Stimulated activated CD8-positive, alpha-beta memory T cell treated with anti-CD3 and anti-CD28 coated beads, Interleukin-15, amount 100 ng/mL, for 4 hours (primary cell): ENCODE data around the gene GNAI1.
"Not testable (repeated sequence)": the region's sequence is repeated elsewhere in the genome, so short reads cannot be mapped to it uniquely, and the experiment has no call there.

ENCODE experiments used
- DNase-seq, 2 donors: peaks; one replicate each; pipeline ENCODE4 v3.0.0-alpha.2; 2020; ENCODE audit warnings: low read depth in 2 of 2

The GNAI1 gene

DNA sequence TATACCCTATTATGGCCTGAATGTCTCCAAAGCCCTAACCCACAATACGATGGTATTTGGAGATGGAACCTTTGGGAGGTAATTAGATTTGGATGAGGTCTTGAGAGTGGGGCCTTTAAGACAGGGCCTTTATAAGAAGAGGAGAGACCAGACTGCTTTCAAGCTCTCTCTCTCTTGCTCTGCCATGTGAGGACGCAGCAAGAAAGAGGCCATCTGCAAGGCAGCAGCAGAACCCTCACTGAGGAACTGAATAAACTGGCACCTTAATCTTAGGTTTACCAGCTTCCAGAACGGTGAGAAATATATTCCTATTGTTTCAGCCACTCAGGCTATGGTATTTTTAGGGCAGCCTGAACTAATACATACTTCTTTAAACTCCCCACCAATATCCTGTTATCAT lies 2.0 kb upstream of the GNAI1 start:
- DNase-seq: no peak

DNA sequence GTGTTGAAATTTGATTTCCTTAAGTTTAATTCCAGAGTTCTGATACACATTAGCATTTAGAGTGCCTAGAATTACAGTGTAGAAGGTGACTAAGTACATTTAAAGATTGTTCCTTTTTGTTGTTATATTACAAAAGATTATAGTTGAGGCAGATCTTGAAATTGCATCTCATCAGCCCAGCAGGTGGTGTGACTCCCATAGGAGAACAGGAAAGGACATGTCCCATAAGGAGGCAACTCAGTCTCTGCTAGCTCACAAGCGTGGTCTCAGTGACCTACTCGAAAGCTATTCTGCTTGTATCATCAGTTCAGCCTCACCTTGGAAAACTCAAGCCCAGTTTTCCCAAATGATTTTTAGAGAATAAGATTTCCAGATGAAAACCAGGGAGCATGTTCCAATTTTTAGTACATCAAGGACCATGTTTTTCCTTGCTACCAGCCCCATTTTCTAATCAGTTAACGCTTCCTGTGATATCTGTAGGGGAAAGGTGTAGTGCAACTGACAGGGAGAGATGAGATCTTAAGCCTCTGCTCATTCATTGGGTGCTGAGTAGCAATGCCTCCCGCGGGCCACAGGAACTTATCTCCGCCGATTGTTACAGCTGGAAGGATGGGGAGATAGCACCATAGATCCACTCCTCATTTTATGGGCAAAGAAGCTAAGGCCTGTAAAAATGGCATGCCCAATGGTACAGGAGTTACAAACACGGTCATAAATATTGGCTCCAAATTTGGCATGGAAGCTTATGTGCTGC lies 1.1 kb upstream of the GNAI1 start:
- DNase-seq: no peak

DNA sequence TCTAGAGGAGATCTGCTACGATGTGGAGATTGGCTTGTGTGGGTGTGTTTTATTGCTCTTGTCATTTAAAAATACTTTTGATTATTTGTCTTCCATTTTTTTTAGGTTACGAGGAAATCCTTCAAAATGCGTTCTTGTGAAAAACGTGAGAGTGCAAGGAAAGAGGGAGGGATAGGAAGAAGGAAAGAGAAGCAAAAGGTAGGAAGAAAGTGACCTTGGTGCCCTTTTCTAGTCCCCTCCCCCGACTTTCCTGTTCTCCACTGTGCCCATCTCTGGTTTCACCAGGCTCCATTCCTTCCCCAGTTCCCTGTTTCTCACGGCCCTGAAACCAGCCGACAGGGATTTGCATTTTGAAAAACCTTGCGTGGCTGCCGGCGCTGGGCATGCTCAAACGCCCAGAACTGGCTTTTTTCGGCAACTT lies 506 bp upstream of the GNAI1 start:
- DNase-seq: no peak

DNA sequence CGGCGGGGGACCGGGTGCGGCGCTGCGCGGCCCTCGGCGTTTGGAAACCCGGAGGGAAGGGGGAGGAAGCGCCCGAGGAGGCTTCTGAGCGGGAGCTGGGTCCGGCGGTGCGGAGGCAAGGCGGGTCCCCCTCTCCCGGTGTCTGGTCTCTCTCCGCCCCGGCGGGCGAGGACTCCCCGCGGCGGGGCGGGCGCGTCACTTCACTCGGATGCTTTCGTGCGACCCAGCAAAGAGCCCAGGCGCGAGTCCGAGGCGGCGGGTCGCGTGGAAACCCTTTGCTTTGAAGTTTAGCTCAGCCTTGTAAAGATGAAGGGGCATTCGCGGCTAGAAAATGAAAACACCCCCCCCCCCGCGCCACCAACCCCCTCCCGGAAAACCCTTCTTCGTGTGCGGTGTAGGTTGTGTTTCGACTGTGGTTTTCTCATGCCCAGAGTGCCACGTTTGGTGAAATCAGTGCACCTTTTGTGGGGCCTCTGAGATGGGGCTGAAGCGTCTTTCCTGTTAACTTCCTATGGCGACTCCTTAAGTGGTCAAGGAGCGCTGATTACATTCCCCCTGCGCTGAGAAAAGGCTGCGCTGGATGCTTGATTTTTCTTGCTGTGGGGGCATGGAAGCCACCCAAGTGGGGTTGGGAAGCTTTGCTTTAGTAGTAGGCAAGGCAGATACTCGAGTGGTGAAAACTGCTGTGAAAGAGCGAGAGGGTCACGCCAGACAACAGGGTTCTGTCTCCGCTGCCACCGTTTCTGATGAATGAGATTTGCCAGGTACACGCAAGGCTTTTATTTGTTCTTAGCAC lies 876 bp downstream of the GNAI1 start:
- DNase-seq: no peak

DNA sequence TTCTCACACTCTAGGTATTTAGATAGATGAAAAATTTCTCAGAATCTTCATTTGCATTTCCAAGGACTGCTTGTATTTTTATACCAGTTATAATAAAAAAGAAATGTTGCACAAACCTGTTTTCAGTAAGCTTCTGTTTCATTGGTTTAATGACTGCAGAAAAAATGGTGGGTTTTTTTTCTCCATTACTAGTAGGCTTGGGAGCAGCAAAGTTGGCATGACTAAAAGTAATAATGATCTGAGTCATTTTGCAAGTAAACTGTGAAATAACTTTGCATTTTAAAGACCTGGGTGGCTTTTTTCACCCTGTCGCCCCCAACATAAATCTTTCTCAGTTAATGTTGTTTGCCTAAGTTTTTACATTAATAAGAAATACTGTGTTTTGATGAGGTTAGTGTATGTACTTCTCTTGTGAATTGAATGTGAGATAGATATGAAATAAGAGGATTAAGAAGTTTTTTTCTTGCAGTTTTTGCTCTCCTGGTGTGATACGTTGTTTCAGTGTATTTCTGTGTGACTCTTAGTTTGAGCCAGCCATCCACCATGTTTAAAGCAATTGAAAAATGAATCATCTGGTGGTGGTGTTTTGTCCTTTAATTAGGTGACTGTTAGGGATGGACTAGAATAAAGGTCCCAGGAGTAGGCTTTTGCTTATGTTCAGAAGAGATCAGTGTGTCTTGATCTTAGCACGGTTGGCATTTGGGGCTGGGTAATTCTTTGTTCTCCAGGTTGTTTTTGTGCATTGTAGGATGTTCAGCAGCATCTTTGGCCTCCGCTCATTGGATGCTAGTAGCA lies 1.8 kb downstream of the GNAI1 start:
- DNase-seq: no peak

DNA sequence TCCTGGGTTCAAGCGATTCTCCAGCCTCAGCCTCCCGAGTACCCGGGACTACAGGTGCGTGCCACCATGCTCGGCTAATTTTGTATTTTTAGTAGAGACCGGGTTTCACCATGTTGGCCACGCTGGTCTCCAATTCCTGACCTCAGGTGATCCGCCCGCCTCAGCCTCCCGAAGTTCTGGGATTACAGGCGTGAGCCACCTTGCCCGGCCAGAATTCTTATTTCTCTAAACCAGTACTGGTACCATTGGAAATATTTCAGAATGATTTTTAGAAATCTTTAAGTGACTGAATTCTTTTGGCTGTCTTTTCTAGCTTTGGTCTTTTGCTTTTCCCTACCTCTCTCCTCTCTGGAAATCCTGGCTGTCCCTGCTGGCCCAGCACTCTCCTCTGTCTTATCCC lies 2.8 kb downstream of the GNAI1 start:
- no peak for DNase-seq

DNA sequence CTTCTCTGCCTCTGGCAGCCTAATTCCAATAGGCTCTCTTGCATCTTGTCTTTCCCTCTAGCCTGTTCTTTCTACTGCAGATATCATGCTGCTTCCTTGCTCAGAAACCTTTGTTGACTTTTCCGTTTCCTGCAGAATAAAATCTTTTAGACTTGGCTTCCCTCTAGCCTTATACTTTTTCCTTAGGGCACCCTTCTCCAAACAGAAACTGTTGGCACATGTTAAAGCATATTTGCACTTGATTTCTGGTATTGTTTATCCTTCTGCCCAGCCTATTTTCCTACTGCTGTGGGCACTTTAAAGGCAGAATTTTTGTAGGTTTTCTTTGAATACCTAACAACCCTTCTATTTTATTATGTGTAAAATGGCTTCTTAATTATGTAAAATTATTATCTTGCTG lies 4.6 kb downstream of the GNAI1 start:
- no peak for DNase-seq

DNA sequence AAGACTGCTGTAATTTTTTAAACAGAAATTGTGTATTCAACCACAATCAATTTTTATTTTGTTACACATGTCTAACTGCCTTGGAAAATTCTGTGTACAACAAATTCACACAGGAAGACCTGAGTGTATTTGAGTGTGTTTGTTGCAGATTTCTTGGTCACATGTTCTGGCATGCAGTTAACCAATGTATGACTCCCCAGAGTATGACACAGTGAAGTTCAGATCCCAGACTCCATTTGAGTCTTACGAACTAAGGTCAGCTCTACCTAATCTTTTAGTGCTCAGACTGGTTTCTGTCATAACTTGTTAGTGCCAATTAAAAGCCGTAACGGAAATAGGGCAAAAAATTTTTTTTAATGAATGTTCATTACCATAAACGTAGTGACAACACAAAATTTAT lies 5.8 kb downstream of the GNAI1 start:
- DNase-seq: no peak

DNA sequence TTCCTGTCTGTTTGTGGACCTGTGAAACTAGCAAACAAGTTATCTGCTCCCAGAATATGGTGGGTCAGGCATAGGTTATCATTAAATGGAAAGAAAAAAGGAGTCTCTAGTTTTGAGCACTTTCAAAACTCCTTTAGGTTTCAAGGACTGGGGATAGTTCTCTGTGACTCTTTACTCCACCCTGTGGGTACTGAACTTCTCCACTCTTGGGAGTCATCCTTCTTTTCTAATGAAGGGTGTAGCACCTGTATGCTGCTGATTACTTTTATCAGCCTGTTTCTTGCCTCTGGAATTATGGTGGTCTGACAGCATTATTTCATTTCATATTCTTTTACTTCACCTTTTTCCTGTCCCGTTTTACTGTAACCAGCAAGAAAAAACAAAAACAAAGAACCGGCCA lies 6.7 kb downstream of the GNAI1 start:
- DNase-seq: no peak

DNA sequence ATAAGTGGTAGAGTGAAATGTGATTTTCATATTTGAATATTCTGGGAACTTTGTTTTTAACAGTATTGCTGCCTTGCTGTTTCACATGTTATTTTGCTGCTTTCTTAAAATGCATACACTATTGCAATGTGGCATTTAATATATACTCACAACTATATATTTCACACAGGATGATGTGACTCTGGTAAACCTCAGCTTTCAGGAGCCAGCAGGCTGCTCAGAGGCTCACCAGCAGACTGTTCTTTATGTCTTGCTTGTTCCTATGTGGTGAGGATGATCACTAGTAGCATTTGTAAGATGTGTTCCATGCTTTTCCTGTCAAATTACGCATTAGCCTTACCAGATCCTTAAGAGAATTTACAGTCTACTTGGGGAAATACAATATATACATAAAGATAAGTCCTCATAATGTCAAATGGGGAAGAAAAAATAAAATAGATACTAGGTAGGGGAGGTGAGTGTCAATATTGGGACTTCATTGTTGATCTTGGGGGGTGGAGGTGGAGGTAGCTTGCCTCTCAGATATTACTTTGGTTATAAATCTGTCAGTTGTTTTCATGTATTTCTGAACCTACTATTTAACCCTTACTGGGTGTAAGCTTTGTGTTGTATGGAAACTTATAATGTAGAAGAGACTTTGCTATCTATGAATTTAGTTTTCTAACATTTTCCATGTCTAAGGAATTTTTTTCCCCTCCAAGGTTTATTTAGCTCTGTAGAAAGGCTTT lies 8.4 kb downstream of the GNAI1 start:
- no peak for DNase-seq

DNA sequence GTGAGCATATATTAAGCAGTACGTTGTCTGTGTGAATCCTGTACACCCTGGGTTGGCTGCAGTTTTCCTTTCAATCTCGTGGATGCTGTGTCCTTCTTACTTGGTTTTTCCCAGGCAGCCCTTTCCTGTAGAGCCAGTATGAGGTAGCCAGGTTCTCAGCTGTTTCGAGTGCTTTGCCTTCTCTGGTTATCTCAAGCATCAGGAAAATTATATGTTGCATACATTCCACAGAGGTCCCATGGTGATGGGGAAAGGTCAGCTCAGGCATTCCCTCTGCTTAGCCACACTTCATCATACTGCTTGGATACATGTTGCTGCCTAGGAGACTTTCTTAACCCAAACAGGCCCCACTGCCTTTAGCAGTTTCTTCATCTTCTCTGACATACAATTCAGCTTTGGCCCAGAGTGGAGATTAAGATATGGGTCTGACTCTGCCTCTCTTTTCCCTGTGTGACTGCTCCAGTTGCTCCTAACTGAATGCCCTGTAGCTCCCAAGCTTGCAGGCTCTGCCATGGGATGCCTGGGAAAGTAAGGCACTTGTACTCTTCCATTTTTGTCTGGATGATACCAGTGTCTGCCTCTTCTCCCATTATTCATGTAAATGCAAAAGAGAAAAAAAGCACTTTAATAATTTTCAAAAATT lies 11.3 kb downstream of the GNAI1 start:
- DNase-seq: no peak

DNA sequence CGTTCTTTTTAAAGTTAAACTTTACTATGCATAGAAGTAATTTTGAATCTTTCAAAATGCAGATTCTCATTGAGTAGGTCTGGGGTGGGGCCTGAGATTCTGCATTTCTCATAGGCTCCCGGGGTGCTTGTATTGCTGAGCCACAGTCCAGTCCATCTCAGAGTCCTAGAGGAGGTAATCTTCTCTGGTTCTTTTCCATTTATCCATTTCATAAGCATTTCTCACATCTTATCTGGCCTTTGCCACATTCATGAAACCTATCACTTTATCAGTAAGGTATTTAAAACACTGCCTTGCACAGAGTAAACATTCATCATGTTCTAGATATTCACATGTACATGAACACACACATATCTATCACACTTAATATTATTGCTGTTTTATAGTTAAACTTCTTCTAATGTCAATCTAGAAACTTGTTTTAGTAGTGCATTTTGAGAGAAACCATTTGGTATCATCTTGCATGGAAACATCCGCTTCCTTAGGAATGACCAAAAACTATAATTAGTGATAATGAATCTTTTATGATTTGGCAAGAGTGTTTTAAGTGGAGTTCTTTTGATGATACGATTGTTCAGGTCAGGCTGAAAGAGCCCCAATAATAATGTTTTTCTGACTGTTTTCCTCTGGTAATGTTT lies 12.0 kb downstream of the GNAI1 start:
- no peak for DNase-seq

DNA sequence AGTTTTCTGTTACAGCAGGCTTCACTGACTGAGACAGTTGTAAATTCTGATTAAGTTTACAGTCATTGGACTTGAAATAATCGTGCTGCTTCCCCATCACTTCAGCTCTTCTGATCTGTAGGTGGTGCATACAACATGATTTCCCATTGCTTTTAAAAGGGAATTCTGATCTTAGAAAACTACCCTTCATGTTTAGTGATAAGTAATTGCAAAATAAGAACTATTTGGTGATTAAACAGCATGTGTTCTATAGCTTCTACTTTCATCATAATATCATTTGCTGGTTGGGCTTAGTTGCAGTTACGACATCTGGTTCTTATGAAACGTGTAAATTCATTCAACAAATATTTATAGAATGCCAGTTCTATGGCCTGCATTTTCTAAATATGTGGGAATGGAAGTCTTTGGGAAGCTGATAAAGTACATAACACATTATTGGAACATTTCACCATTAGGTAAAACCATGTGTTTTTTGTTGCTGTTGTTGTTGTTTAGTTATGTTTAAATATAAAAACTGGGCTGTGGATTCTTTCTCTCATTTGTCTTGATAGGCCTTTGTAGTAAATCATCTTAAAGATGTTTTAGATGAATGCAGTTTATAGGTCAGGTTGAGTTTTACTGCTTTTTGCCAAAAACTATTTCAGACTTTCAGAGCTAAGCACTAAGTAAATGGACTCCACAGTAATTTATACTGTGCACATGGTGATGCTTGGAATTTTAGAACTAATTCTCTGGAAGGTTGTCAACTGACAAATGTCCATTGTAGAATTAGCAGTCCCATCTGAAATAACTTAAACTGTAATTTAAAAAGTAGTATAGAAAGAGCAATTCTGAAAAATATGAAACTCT lies 13.1 kb downstream of the GNAI1 start:
- no peak for DNase-seq

DNA sequence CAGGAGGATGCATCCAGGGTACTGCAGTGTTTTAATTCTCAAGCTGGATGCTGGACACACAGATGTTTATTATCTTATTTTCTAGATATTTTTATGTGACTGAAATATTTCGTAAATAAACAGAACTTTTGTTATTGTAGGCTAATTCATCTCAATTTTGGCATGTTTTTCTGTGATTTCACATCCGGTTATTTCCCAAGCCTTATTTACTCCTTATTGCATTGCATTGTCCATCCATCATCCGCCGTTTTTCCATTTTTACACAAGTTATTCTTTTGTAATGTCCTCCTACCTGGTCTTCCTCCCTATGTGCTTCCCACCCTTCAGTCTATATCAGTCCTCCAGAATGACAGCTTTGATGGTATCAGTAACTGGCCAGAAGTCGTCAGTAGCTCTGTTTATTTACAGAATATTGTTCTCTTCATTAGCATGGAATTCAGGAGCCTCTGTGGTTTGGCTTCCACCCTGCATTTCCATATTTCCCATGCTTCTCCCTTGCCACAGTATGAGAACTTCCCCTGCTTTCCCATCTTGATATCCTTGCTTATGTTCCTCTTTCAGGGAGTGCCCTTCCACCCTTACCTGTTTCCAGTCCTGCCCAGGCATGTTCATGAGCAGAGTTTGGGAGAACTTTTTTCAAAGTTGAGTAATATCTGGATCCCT lies 16.1 kb downstream of the GNAI1 start:
- no peak for DNase-seq

DNA sequence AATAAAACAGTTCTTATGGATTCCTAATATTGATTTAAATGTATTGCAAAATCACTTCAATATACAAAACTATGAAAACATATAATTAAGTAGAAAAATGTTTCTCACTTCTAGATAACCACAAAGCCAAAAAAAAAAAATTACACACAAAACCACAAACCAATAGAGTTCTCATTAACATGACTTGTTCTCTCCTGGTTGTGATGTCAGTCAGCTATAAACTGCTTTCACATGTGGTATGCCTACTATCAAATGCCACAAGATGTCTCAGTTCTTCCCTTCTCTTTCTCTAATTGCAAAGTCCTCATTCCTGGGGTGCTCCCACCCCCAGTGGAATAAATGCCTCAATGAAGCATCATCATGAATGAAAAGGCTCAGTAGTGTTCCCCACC lies 16.6 kb downstream of the GNAI1 start:
- DNase-seq: no peak

DNA sequence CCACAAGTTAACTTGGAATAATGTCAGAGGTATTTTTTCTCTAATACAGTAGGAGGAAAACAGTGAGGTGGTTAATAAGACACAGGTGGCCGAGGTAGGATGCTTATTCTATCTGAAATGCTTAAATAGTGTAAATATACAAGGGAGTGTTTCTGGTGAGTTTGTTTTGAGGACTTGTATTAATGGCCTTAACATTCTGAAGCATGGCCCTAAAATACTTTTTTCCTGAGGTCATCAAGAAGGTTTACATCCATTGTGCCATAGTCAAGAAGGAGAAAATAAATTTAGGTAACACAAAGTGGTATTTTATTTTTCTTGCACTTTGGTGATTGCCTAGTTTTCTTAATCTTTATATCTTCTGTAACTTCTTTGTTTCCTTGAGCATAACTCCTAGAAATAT lies 18.8 kb downstream of the GNAI1 start:
- DNase-seq: no peak

DNA sequence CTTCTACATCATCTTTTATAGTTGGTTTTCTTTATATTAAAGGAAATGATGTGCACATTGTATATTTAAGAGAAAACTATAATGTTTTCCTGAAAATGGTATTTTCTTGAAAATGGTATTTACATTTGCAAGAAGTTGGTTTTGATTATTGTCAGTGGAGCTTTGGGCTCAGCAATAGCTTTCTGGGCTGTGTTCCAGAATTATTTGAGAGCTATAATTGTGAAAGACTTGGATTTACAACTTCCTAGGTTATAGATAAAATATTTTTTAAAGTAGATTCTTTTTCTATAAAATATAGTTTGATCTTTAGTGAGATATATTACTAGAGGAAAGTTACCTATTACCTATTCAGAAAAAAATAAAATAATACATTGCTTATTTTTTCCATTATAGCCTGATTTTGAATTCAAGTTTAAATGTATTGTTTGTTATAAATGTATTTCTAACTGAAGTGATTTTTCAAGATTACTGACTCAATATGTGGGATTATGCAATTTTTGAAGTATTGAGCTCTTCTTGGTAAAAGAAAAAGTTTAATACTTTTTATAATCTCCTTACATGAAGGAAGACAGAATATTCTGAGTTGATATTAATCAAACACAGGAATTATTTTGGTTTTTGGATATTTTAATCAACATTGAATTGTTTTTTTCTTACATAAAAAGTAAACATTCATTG lies 20.2 kb downstream of the GNAI1 start:
- DNase-seq: no peak

DNA sequence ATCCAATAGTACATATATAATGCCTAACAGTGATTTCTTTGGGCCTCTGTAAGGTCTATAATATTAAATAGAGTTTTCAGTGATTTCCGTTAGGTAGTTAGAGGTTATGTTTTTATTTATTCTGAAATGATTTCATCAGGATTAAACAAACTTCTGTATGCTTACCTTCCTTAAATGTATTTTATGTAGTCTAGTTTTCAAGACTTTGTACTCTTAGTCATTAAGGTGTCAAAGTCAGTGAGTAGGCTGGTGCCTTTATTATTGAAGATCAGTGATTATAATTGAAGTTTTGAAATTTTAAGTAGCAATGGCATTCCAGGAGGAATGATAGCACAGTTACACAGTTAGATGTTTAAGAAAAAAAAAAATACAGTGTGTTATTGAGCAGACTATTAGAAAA lies 20.7 kb downstream of the GNAI1 start:
- no peak for DNase-seq

DNA sequence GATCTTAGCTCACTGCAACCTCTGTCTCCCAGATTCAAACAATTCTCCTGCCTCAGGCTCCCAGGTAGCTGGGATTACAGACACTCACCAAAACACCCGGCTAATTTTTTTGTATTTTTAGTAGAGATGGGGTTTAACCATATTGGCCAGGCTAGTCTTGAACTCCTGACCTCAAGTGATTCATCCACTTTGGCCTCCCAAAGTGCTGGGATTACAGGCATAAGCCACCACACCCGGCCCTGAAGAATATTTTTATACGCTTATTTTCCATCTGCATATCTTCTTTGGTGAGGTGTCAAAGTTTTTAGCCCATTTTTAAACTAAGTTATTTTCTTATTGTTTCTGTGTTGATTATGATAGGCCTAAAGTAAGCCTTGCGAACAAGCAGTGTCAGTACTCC lies 23.1 kb downstream of the GNAI1 start:
- DNase-seq: not testable (repeated sequence)
